ENCODE measurements around the gene LMBRD2. TPM values are rescaled to one million over a fixed set of nuclear protein-coding genes. Genes with fewer than 3 reads are reported as not detected.
"Not testable (repeated sequence)": the region's sequence is repeated elsewhere in the genome, so short reads cannot be mapped to it uniquely, and the experiment has no call there.

The LMBRD2 gene
- 11.5 and 15.2 TPM in 2 replicates for total RNA-seq (2022)
- percentile 71 among the genes with signal in this experiment for Bru-seq, nascent RNA
- percentile 76 among the genes with signal in this experiment for BruChase-seq, experiment 1, labeled RNA remaining after a 2-hour chase
- percentile 85 among the genes with signal in this experiment for BruChase-seq, experiment 2, labeled RNA remaining after a 6-hour chase
- long read RNA-seq, full-length matches to known transcripts, result 16 of 28 reads
- long read RNA-seq, partial matches to known transcripts, result 7 of 28 reads
- long read RNA-seq, other reads (novel, unspliced or antisense), result 5 of 28 reads

DNA sequence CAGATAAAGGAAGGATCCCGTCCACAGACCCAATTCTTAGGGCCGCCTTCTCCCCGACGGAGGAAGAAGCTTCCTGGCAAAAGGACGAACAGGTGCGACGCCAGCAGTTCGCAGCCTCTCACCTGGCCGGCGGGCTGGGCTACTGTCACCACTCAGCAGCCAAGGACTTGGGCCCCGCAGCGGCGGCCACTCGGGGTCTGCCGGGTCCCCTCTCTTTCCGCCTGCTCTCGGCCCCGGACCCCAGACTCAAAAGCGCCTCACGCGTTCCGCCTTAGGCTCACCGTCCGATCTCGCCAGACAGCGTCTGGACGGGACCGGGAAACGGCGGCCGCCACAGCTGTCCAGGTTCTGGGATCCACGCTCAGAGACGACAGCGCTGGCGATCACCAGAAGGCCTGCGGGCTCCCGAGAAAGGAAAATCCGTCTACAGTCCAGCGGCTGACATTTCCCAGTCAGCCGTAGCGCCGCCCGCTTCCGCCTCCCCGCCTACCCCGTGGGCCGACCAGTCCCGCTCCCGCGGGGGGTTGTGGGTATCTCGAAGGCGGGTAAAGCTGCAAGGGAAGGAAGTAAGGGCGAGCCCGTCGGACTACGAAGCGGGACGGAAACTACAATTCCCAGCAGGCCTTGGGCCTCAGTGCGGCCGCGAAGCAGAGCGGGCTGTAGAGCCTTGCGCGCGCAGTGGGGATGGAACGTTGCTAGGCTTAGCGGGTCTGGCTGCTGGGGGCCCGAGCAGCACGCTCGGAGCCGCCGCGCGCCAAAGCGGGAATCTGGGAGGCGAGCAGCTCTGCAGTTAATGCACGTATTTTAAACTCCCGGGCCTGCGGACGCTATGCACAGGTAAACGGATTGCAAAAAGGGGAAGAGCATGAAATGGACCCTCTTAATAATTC is at the start of gene LMBRD2, which contains the start of gene SKP2:
Gene LMBRD2 (minus strand): TSS at position 454 of the 890 bp plus-strand sequence. CDS start 8,538 bp downstream, outside the sequence.
Gene SKP2 (plus strand): TSS at position 678 of the 890 bp plus-strand sequence. CDS start 152 bp downstream, at position 830.
- TF ChIP-seq, protein P1, sequence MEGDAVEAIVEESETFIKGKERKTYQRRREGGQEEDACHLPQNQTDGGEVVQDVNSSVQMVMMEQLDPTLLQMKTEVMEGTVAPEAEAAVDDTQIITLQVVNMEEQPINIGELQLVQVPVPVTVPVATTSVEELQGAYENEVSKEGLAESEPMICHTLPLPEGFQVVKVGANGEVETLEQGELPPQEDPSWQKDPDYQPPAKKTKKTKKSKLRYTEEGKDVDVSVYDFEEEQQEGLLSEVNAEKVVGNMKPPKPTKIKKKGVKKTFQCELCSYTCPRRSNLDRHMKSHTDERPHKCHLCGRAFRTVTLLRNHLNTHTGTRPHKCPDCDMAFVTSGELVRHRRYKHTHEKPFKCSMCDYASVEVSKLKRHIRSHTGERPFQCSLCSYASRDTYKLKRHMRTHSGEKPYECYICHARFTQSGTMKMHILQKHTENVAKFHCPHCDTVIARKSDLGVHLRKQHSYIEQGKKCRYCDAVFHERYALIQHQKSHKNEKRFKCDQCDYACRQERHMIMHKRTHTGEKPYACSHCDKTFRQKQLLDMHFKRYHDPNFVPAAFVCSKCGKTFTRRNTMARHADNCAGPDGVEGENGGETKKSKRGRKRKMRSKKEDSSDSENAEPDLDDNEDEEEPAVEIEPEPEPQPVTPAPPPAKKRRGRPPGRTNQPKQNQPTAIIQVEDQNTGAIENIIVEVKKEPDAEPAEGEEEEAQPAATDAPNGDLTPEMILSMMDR (IDR thresholded peaks at IDR 0.05; ENCODE audit: insufficient read depth in 1 of 2, low read depth in 1 of 2, low read length in 1 of 2, severe bottlenecking in 1 of 2, unreplicated experiment in 1 of 2), result no peak
- Mint-ChIP-seq H3K4me3 (ENCODE audit: unreplicated experiment) (peak within 1 kb of the TSS; percentile 75), H3K27ac (ENCODE audit: unreplicated experiment) (peak within 1 kb of the TSS; percentile 85), H3K27me3 (ENCODE audit: insufficient read depth, unreplicated experiment) (no peaks in the 10 kb centered on the region), H3K9me3 (ENCODE audit: unreplicated experiment) (peaks cover 9% of the 10 kb centered on the region), H3K4me1 (ENCODE audit: low read depth, unreplicated experiment) (peaks cover 54% of the 10 kb centered on the region), H3K36me3 (ENCODE audit: insufficient read depth, unreplicated experiment) (peaks cover 48% of the 10 kb centered on the region)
- peak; percentile 98 for DNase-seq
- H3K9me3 ChIP-seq, result peaks cover 5% of the 10 kb centered on the region; the same call in 1 of the 2 replicates
- H3K36me3 ChIP-seq (ENCODE audit: control insufficient read depth, insufficient read depth, low read length), result peaks cover 6% of the 10 kb centered on the region; the same call in 1 of the 2 replicates
- ChIA-PET POLR2A (interaction anchor here (0.8 to 1.0 kb wide), 2 partner anchors 10 to 73 kb away, joined by 4 to 6 read pairs; no protein-coding TSS in a partner anchor), CTCF (interaction anchor here (0.5 to 4.2 kb wide), 3 partner anchors 26 to 184 kb away, joined by 3 to 36 read pairs (median 3); no protein-coding TSS in a partner anchor)
- H3K27me3 ChIP-seq (replicated peaks; ENCODE audit: control insufficient read depth, insufficient read depth, low read length), result no peaks in the 10 kb centered on the region
- no TSS peak for BruUV-seq (replicated peaks)
- peak within 1 kb of the TSS; percentile 98 for H3K4me3 ChIP-seq (ENCODE audit: low read depth, low read length)
- intact Hi-C loops (cut with micrococcal nuclease; ENCODE audit: unreplicated experiment), result loop anchor here (2.0 kb wide), 2 partner anchors 27 to 73 kb away; no protein-coding TSS in a partner anchor
- H3K4me1 ChIP-seq, result peaks cover 59% of the 10 kb centered on the region

DNA sequence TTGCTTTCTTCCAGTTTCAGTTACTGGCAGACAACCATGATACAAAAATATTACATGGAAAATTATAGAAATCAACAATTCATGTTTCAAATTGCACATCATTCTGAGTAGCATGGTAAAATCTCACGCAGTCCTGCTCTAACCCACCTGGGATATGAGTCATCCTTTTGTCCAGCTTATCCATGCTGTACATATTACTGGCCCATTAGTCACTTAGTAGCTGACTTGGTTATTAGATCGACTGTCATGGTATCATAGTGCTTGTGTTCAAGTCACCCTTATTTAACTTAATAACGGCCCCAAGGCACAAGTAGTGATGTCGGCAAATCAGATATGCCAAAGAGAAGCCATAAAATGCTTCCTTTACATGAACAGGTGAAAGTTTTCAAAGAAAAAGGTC is 48.8 kb upstream of the LMBRD2 start:
- Histone ChIP-seq H3K36me3 (ENCODE audit: control insufficient read depth, insufficient read depth, low read length) (peaks cover 1% of the 10 kb centered on the region; the same call in 1 of the 2 replicates), H3K4me1 (no peaks in the 10 kb centered on the region), H3K9me3 (no peaks in the 10 kb centered on the region), H3K4me3 (ENCODE audit: low read depth, low read length) (no peak overlapping the region), H3K27me3 (replicated peaks; ENCODE audit: control insufficient read depth, insufficient read depth, low read length) (no peaks in the 10 kb centered on the region)
- Mint-ChIP-seq H3K9me3 (ENCODE audit: unreplicated experiment) (no peaks in the 10 kb centered on the region), H3K4me1 (ENCODE audit: low read depth, unreplicated experiment) (no peaks in the 10 kb centered on the region), H3K36me3 (ENCODE audit: insufficient read depth, unreplicated experiment) (peaks cover 46% of the 10 kb centered on the region), H3K27ac (ENCODE audit: unreplicated experiment) (no peak overlapping the region), H3K4me3 (ENCODE audit: unreplicated experiment) (no peak overlapping the region), H3K27me3 (ENCODE audit: insufficient read depth, unreplicated experiment) (no peaks in the 10 kb centered on the region)
- intact Hi-C loops (cut with micrococcal nuclease; ENCODE audit: unreplicated experiment), result no loop called here
- no TSS peak for BruUV-seq (replicated peaks)
- POLR2A ChIA-PET, result no interaction called here
- TF ChIP-seq, protein P1 (IDR thresholded peaks at IDR 0.05; ENCODE audit: insufficient read depth in 1 of 2, low read depth in 1 of 2, low read length in 1 of 2, severe bottlenecking in 1 of 2, unreplicated experiment in 1 of 2), result no peak
- CTCF ChIA-PET, result interaction anchor here (0.6 kb wide), 1 partner anchor 190 kb away, joined by 4 read pairs; no protein-coding TSS in a partner anchor
- DNase-seq, result no peak

DNA sequence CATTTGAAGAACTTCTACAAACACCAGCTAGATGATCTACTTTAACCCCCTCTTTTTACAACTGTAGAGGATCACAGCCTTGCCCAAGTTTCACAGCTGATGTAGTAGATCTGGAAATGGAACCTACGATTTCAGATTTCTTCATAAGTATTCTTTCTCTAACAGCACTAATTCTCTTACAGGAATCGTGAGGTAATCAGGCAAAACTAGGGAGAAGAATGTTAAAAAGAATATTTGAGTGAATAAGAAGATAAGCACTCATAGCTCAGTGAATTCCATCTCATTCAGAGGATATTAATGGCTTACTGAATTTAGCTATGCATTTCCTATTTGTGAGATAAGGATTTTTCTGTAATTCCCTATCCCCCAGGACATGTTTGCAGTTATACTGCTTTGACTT is 47.9 kb upstream of the LMBRD2 start:
- no TSS peak for BruUV-seq (replicated peaks)
- no peak for DNase-seq
- Mint-ChIP-seq H3K9me3 (ENCODE audit: unreplicated experiment) (no peaks in the 10 kb centered on the region), H3K36me3 (ENCODE audit: insufficient read depth, unreplicated experiment) (peaks cover 49% of the 10 kb centered on the region), H3K27ac (ENCODE audit: unreplicated experiment) (no peak overlapping the region), H3K4me1 (ENCODE audit: low read depth, unreplicated experiment) (no peaks in the 10 kb centered on the region), H3K27me3 (ENCODE audit: insufficient read depth, unreplicated experiment) (no peaks in the 10 kb centered on the region), H3K4me3 (ENCODE audit: unreplicated experiment) (no peak overlapping the region)
- POLR2A ChIA-PET, result no interaction called here
- TF ChIP-seq, protein P1 (IDR thresholded peaks at IDR 0.05; ENCODE audit: insufficient read depth in 1 of 2, low read depth in 1 of 2, low read length in 1 of 2, severe bottlenecking in 1 of 2, unreplicated experiment in 1 of 2), result no peak
- no peaks in the 10 kb centered on the region for H3K27me3 ChIP-seq (replicated peaks; ENCODE audit: control insufficient read depth, insufficient read depth, low read length)
- CTCF ChIA-PET, result no interaction called here
- H3K9me3 ChIP-seq, result no peaks in the 10 kb centered on the region
- H3K4me3 ChIP-seq (ENCODE audit: low read depth, low read length), result no peak overlapping the region
- intact Hi-C loops (cut with micrococcal nuclease; ENCODE audit: unreplicated experiment), result no loop called here
- no peaks in the 10 kb centered on the region for H3K4me1 ChIP-seq
- H3K36me3 ChIP-seq (ENCODE audit: control insufficient read depth, insufficient read depth, low read length), result peaks cover 1% of the 10 kb centered on the region; the same call in 1 of the 2 replicates

DNA sequence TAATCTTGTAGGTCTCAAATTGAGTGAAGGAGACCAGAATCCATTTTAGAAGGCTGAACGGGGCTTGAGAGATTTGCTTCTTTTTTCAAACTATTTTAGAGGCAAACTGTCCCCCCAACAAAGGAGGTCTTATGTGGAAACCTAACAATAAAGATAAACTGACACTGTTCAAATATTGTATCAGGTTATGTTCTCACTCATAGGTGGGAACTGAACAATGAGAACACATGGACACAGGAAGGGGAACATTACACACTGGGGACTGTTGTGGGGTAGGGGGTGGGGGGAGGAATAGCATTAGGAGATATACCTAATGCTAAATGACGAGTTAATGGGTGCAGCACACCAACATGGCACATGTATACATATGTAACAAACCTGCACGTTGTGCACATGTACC is 47.1 kb upstream of the LMBRD2 start:
- POLR2A ChIA-PET; DNase-seq; H3K4me1 Mint-ChIP-seq (ENCODE audit: low read depth, unreplicated experiment); H3K27ac Mint-ChIP-seq (ENCODE audit: unreplicated experiment); H3K9me3 ChIP-seq; H3K4me3 ChIP-seq (ENCODE audit: low read depth, low read length); intact Hi-C loops (cut with micrococcal nuclease; ENCODE audit: unreplicated experiment); H3K9me3 Mint-ChIP-seq (ENCODE audit: unreplicated experiment); H3K4me3 Mint-ChIP-seq (ENCODE audit: unreplicated experiment); H3K27me3 ChIP-seq (replicated peaks; ENCODE audit: control insufficient read depth, insufficient read depth, low read length); BruUV-seq (replicated peaks); H3K27me3 Mint-ChIP-seq (ENCODE audit: insufficient read depth, unreplicated experiment); H3K4me1 ChIP-seq; CTCF ChIA-PET; H3K36me3 ChIP-seq (ENCODE audit: control insufficient read depth, insufficient read depth, low read length): not testable (repeated sequence)
- H3K36me3 Mint-ChIP-seq (ENCODE audit: insufficient read depth, unreplicated experiment), result peaks cover 49% of the 10 kb centered on the region

Measured in Caco-2 (cell line).